Eye (tissue), 1 donor: Measurements from ENCODE around the gene SVOP.
A peak's percentile ranks its signal among the peaks of the same experiment; 100 is the strongest.

Source experiments
- DNase-seq: peaks from one replicate; pipeline ENCODE4 v3.0.0-alpha.2; 2015

SVOP gene

DNA sequence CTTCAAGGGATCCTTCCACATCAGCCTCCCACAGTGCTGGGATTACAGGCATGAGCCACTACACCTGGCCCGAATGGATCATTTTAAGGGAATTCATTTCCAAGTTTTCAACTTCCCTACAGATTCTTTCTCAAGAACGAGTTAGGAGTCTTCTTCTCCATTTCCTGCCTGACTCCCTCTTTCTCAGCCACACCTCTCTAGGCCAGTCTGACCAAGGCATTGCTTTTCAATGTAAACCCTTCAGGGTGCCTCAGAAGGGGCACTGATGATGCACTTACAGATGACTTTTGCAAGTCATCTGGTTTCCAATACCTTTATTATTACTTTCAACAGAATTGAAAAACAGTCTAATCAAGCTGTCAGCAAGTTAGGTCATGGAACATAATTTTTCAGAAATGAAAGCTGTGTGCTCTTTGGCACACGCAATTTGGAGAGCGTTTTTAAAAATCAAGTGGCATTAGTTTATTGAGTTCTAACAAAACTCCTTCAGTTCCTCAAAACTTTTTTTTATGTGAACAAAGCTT, 47.2 kb downstream of the SVOP start:
- DNase-seq = no peak

GRCh38 chr12:108972358-108972757, 48.5 kb downstream of the SVOP start:
- DNase-seq = no peak

- DNase-seq = no peak
Measured at GRCh38 chr12:108969622-108970021, 51.2 kb downstream of the SVOP start.

- no peak for DNase-seq
Measured at GRCh38 chr12:108967869-108968540, 52.9 kb downstream of the SVOP start.

DNA sequence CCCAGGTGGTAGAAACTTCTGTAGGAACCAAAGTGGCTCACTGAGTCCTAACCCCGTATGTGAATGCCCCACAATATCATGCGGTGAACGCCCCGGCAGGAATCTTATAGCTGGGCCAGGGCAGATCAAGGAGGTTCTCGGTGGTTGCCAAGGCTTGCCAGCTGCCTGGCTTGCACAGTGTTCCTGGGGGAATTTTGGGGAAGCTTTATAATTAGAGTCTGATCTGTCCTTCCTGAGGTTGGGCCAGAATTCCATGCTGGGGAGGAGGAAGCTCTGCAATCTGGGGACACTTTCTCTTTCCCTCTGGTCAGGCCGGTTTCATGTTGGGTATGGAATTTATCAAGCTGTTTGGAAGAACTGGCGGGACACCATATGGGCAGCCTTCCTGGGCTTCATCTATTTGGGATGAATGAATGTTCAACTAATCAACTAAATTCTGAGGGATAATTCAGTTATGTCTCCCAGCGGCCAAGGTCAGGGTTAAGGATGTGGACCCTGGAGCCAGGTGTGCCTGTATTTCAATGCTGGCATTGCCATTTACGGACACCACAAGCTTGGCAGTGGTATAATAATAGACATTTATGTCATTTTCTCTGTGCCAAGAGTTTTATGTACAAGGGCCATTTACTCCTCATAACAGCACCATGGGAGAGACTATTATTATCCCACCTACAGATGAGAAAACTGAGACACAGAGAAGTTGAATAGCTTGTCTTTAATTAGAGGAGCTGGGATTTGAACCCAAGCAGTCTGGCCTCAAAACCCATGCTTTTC, 54.3 kb downstream of the SVOP start:
- no peak for DNase-seq

DNA sequence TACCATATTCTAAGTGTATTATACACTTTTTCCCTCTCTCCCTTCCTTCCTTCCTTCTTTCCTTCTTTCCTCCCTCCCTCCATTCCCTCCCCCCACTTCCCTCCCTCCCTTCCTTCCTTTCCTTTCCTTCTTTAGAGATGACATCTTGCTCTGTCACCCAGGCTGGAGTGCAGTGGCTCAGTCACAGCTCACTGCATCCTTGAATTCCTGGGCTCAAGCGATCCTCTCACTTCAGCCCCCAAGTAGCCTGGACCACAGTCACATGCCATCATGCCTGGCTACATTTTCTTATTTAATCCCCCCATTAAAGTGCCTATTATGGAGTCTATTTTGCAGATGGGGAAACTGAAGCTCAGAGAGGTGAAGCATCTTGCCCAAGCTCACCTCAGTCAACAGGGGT, 55.0 kb downstream of the SVOP start:
- no peak for DNase-seq

GRCh38 chr12:108964371-108965352, 56.2 kb downstream of the SVOP start:
- no peak for DNase-seq

- DNase-seq = no peak
Measured at GRCh38 chr12:108962256-108962655, 58.6 kb downstream of the SVOP start.

GRCh38 chr12:108959748-108960655, 60.9 kb downstream of the SVOP start:
- DNase-seq = no peak

DNA sequence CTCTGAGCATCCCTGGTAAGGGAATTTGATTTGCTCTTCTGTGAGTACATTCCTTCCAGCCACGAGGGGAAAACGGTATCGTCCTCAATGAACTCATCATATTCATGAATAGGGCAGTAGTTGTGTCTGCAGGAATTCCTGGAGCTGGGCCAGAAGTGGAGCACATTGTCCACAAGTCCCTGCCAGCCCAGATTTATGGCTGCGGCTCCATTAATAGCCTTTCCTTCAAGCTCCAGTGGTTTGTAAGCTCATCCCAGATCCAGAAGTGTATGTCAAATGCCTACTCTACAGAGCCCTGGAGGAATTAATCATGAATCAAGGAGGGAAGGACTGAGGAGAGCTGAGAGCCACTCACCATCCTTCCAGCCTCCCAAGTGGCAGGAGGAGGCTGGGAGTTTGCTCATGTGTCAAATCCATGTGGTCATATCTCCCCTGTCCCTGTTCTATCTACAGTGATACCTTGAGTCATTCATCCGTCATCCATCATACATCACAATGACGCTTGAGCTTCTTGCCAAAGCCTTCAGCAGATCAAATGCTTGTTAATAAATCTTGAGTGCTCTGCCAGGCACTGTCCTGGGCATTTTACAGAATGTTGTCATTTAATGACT, 65.5 kb downstream of the SVOP start:
- peak; percentile 63 for DNase-seq

DNA sequence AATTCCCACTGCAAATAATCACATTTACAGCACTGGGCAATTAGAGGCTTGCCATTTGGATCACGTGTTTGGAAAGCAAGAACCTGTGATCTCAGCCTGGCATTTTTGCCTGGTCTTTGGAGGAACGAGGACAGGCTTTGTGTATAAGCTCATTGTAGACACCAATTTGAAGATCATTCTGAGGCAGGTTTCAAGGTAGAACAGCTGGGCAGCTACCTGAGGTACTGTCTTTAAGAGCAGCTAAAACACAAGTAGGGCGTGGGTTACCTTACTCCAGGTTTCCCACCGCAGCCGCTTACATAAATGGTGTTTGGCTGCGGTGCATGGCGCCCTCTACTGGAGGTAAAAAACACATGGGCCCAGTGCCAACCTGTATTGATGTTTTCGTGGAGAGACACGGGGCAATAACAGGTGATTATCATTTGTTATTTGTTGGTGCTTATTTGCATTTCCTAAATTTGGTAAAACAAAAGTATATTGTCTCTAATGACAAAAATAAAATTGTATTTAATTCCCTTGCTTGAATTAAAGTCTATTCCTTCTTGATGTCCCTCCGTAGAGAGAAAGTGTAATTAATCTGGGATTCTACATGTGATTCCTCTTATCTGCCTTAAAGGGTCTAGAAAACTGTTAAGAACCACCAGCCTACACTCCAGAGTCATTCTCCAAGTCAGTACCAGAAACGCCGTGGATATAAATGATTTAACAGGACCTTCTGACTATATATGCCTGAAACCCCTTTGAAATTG, 69.7 kb downstream of the SVOP start:
- peak; percentile 87 for DNase-seq

DNA sequence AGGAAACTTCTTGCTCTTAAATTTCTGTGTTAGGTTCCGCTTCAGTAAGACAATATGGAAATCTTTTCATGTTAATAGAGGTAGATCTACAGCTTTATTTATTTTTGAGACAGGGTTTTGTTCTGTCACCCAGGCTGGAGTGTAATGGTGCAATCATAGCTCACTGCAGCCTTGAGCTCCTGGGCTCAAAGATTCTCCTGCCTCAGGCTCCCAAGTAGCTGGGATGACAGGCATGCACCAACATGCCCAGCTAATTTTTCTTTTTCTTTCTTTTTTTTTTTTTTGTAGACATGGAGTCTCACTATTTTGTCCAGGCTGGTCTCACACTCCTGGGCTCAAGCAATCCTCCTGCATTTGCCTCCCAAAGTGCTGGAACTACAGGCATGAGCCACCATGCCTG, 70.9 kb downstream of the SVOP start:
- no peak for DNase-seq

GRCh38 chr12:108948367-108948766, 72.5 kb downstream of the SVOP start:
- DNase-seq = no peak

- DNase-seq = no peak
Measured at GRCh38 chr12:108947097-108947496, 73.8 kb downstream of the SVOP start.

DNA sequence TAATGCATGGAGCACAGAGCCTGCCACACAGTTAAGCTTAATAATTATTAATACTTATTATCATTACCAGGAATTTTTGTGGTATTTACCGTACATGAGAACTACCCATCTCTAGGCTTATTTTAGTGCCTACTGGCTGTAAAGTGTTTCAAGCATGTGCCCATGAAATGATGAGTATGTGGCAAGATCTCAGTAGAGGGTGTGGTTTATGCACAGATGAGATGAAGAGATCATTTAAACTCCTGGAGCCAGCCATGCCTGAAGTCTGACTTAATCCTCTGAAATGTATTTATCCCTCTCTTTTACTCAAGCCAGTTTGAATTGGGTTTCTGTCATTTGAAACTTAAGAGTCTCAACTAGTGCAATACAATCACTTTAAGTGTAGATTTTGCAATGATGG, 80.7 kb downstream of the SVOP start:
- DNase-seq = no peak

GRCh38 chr12:108939594-108939993, 81.3 kb downstream of the SVOP start:
- peak; percentile 12 for DNase-seq

GRCh38 chr12:108938247-108938924, 82.5 kb downstream of the SVOP start:
- no peak for DNase-seq

DNA sequence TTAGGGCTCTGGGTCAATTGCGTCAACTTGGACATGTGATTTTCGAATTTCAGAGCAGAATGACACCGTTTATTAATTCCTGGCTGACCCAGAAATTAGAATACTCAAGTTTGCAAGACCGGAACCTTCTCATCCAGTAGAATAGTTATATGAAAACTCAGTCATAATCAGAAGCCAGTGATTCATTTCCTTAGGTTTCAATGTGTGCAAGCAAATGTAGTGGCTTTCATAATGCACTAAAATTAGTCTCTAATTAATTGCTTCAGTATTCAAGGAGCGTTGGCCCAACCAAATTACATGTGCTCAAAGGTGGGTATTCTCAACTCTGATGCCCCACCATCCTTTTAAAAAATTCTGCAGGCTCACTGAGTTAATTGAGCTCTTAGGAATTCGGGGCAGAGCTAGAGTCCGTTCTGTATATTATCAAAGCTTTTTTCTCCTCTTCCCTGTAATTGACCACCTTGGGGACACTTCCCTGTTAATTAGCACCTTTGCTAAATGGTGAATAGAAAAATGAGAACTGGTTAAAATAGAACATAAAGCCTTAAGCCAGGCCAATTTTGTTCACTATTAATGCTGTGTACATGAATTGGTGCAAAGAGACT, 85.6 kb downstream of the SVOP start:
- no peak for DNase-seq

- no peak for DNase-seq
Measured at GRCh38 chr12:108933949-108934348, 86.9 kb downstream of the SVOP start.

- DNase-seq = no peak
Measured at GRCh38 chr12:108930756-108931155, 90.1 kb downstream of the SVOP start.
